Liver (tissue), 9 donors: ENCODE measurements around the gene KCNJ10. TPM values are rescaled to one million over a fixed set of nuclear protein-coding genes. Genes with fewer than 3 reads are reported as not detected.

ENCODE experiments used
- DNase-seq: peaks from one replicate; pipeline ENCODE4 v3.0.0-alpha.2; 2017; ENCODE audit warnings: low spot score
- H3K27ac ChIP-seq, 2 donors: one replicate each; pipeline ENCODE4 v1.7.0; 2013; ENCODE audit warnings: inconsistent platforms in 2 of 2, low read length in 2 of 2, control low read depth in 1 of 2, low read depth in 1 of 2, mild to moderate bottlenecking in 1 of 2
- H3K27me3 ChIP-seq, 4 donors: one replicate each; pipeline versions ENCODE4 v1.6.1 to v1.7.0; 2013; ENCODE audit warnings: low read length in 3 of 4, inconsistent platforms in 1 of 4, mild to moderate bottlenecking in 1 of 4, moderate library complexity in 1 of 4; ENCODE audit not compliant: control insufficient read depth in 4 of 4, insufficient read depth in 4 of 4
- H3K36me3 ChIP-seq, 4 donors: one replicate each; pipeline versions ENCODE4 v1.6.1 to v1.7.0; 2013; ENCODE audit warnings: low read length in 3 of 4, mild to moderate bottlenecking in 3 of 4, low read depth in 1 of 4, moderate library complexity in 1 of 4; ENCODE audit not compliant: control insufficient read depth in 4 of 4, insufficient read depth in 3 of 4
- H3K4me1 ChIP-seq, 4 donors: one replicate each; pipeline versions ENCODE4 v1.6.1 to v1.7.0; 2013; ENCODE audit warnings: low read length in 3 of 4, mild to moderate bottlenecking in 3 of 4, moderate library complexity in 1 of 4; ENCODE audit not compliant: control insufficient read depth in 4 of 4, insufficient read depth in 4 of 4
- H3K4me3 ChIP-seq, 3 donors: one replicate each; pipeline versions ENCODE4 v1.6.1 to v1.7.0; 2013; ENCODE audit warnings: low read length in 3 of 3, control low read depth in 1 of 3, low read depth in 1 of 3, mild to moderate bottlenecking in 1 of 3
- H3K9ac ChIP-seq, 2 donors: one replicate each; pipeline ENCODE4 v1.7.0; 2013; ENCODE audit warnings: low read length in 2 of 2, mild to moderate bottlenecking in 2 of 2, moderate library complexity in 2 of 2, control low read depth in 1 of 2, low read depth in 1 of 2
- H3K9me3 ChIP-seq, 4 donors: one replicate each; pipeline versions ENCODE4 v1.6.1 to v1.7.0; 2013; ENCODE audit warnings: low read length in 3 of 4; ENCODE audit not compliant: control insufficient read depth in 4 of 4
- EGR1 ChIP-seq, 2 donors: IDR thresholded peaks; 2 replicates each; pipeline ENCODE4 v1.6.1; 2016 to 2018; ENCODE audit warnings: antibody characterized with exemption in 2 of 2, low read depth in 2 of 2
- FOXA1 ChIP-seq: IDR thresholded peaks from 2 replicates; pipeline ENCODE4 v1.6.1; 2016; ENCODE audit warnings: antibody characterized with exemption
- FOXA2 ChIP-seq: IDR thresholded peaks from 2 replicates; pipeline ENCODE4 v1.6.1; 2016; ENCODE audit warnings: antibody characterized with exemption
- GABPA ChIP-seq, 2 donors: IDR thresholded peaks in 1 of 2; conservative IDR thresholded peaks in 1 of 2; 2 replicates each; pipeline ENCODE4 v1.6.1; 2016; ENCODE audit warnings: antibody characterized with exemption in 2 of 2, mild to moderate bottlenecking in 1 of 2, moderate library complexity in 1 of 2
- HNF4A ChIP-seq, 2 donors: conservative IDR thresholded peaks; 2 replicates each; pipeline ENCODE4 v1.6.1; 2016; ENCODE audit warnings: antibody characterized with exemption in 2 of 2, mild to moderate bottlenecking in 2 of 2
- HNF4G ChIP-seq: IDR thresholded peaks from 2 replicates; pipeline ENCODE4 v1.6.1; 2016; ENCODE audit warnings: antibody characterized with exemption
- JUND ChIP-seq, 2 donors: IDR thresholded peaks; 2 replicates each; pipeline ENCODE4 v1.6.1; 2016; ENCODE audit warnings: antibody characterized with exemption in 2 of 2
- NR2F2 ChIP-seq: IDR thresholded peaks from 2 replicates; pipeline ENCODE4 v1.6.1; 2016; ENCODE audit warnings: antibody characterized with exemption
- RAD21 ChIP-seq, 2 donors: IDR thresholded peaks; 2 replicates each; pipeline ENCODE4 v1.6.1; 2016; ENCODE audit warnings: antibody characterized with exemption in 2 of 2, mild to moderate bottlenecking in 2 of 2
- RXRA ChIP-seq, 2 donors: IDR thresholded peaks; 2 replicates each; pipeline ENCODE4 v1.6.1; 2017 to 2018; ENCODE audit warnings: antibody characterized with exemption in 2 of 2, mild to moderate bottlenecking in 1 of 2
- SP1 ChIP-seq: IDR thresholded peaks from 2 replicates; pipeline ENCODE4 v1.6.1; 2018; ENCODE audit warnings: antibody characterized with exemption, mild to moderate bottlenecking
- TAF1 ChIP-seq: conservative IDR thresholded peaks from 2 replicates; pipeline ENCODE4 v1.6.1; 2016; ENCODE audit warnings: antibody characterized with exemption, mild to moderate bottlenecking
- YY1 ChIP-seq: IDR thresholded peaks from 2 replicates; pipeline ENCODE4 v1.6.1; 2016; ENCODE audit warnings: antibody characterized with exemption, mild to moderate bottlenecking
- WGBS: extraction: QIAGEN DNeasy Blood & Tissue Kit; methylation state at CpG from one replicate; pipeline ENCODE4 v1.1.7; 2013; 5-methylcytosine and 5-hydroxymethylcytosine counted together
- polyA plus RNA-seq, 2 donors: library from polyadenylated mRNA; stranded (reverse) in 1 of 2; unstranded in 1 of 2; fragments of 200-250 nt in 1 of 2; fragments of >200 nt in 1 of 2; fragmentation: Nextera tagmentation in 1 of 2; extraction: Ambion mirVana in 1 of 2; gene quantifications; one replicate each; pipeline versions ENCODE4 v1.2.1 to v1.2.3, GENCODE V29; 2013 to 2015
- total RNA-seq, 2 donors: library from RNA; depleted of rRNA; stranded (reverse); fragments of >200 nt; gene quantifications; one replicate each; pipeline ENCODE4 v1.2.3, GENCODE V29; 2014
- TF ChIP-seq, protein P1 (sequence below): IDR thresholded peaks from 2 replicates; pipeline ENCODE4 v1.6.1; 2016; ENCODE audit warnings: antibody characterized with exemption, mild to moderate bottlenecking
- TF ChIP-seq, protein P2 (sequence below): IDR thresholded peaks from 2 replicates; pipeline ENCODE4 v1.6.1; 2016; ENCODE audit warnings: antibody characterized with exemption
- TF ChIP-seq, protein P3 (sequence below): IDR thresholded peaks from 2 replicates; pipeline ENCODE4 v1.6.1; 2016; ENCODE audit warnings: antibody characterized with exemption
- TF ChIP-seq, protein P4 (sequence below): fragments of 150-350 bp; IDR thresholded peaks from 2 replicates; pipeline ENCODE4 v1.5.1; 2017; ENCODE audit warnings: improper control_type of control experiment, low read depth, low read length; ENCODE audit not compliant: missing input control
- TF ChIP-seq, protein P5 (sequence below): IDR thresholded peaks from 2 replicates; pipeline ENCODE4 v1.6.1; 2016; ENCODE audit warnings: antibody characterized with exemption
- donor health status: healthy.
- donor health status: healthy.
- donor health status: healthy.
- donor health status: healthy.
- donor health status: healthy.

The KCNJ10 gene
- total and polyA plus RNA-seq, 4 donors, result 0.48 to 1.6 (median 0.52) TPM

DNA sequence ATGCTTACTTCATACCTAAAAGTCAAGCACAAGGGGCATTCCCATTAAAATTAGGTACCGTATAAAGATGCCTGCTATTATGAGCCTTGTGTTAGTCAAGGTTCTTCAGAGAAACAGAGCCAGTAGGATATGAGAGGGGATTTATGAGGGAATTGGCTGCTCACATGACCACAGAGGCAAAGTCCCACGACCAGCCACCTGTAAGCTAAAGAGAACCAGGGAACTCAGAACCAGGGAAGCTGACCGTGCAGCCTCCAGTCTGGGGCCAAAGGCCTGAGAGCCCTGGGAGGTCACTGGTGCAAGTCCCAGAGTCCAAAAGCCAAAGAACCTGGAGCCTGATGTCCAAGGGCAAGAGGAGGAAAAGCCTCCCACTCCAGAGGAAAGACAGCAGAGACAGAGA is 58.2 kb downstream of the KCNJ10 start:
- 57% methylated on average over 3 of the region's 3 CpGs for WGBS
- no peaks in the 10 kb centered on the region for H3K4me1 ChIP-seq
- no peaks in the 10 kb centered on the region for H3K9me3 ChIP-seq
- H3K27me3 ChIP-seq, result no peaks in the 10 kb centered on the region
- H3K4me3 ChIP-seq, result no peak overlapping the region
- H3K9ac ChIP-seq, result no peak overlapping the region
- TF ChIP-seq, protein P1, sequence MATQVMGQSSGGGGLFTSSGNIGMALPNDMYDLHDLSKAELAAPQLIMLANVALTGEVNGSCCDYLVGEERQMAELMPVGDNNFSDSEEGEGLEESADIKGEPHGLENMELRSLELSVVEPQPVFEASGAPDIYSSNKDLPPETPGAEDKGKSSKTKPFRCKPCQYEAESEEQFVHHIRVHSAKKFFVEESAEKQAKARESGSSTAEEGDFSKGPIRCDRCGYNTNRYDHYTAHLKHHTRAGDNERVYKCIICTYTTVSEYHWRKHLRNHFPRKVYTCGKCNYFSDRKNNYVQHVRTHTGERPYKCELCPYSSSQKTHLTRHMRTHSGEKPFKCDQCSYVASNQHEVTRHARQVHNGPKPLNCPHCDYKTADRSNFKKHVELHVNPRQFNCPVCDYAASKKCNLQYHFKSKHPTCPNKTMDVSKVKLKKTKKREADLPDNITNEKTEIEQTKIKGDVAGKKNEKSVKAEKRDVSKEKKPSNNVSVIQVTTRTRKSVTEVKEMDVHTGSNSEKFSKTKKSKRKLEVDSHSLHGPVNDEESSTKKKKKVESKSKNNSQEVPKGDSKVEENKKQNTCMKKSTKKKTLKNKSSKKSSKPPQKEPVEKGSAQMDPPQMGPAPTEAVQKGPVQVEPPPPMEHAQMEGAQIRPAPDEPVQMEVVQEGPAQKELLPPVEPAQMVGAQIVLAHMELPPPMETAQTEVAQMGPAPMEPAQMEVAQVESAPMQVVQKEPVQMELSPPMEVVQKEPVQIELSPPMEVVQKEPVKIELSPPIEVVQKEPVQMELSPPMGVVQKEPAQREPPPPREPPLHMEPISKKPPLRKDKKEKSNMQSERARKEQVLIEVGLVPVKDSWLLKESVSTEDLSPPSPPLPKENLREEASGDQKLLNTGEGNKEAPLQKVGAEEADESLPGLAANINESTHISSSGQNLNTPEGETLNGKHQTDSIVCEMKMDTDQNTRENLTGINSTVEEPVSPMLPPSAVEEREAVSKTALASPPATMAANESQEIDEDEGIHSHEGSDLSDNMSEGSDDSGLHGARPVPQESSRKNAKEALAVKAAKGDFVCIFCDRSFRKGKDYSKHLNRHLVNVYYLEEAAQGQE, result no peak
- TF ChIP-seq HNF4A (conservative IDR thresholded peaks at IDR 0.05) (peak in 1 of 2 donors; percentile 37), EGR1 (IDR thresholded peaks at IDR 0.05; ENCODE audit: low read depth in 2 of 2) (no peak)
- H3K27ac ChIP-seq, result no peak overlapping the region
- no peak for DNase-seq
- H3K36me3 ChIP-seq, result no peaks in the 10 kb centered on the region

DNA sequence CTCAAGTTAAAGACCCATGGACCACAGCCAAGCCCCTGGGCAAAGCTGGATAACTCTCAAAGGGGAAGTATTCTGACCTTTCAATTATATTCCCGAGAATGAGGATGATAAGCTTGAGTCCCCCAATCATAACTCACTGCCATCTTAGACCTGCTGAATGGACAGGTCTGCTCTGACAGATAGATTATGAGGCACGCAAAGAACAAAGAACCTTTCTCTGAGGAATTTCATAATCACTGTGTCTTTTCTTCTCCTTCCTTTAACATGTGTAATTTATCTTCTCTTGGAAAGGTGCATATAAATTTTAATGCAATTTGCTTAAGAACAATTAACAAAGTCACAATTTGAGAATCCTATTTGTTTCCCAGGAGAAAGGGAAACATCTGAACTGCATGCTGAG is 60.2 kb downstream of the KCNJ10 start:
- WGBS, result 69% methylated on average over 2 of the region's 2 CpGs
- no peak overlapping the region for H3K27ac ChIP-seq
- H3K9ac ChIP-seq, result no peak overlapping the region

More for the DNA sequence above, 60.2 kb downstream of the KCNJ10 start:
- Histone ChIP-seq H3K27me3 (no peaks in the 10 kb centered on the region), H3K9me3 (no peaks in the 10 kb centered on the region), H3K4me1 (no peaks in the 10 kb centered on the region), H3K4me3 (no peak overlapping the region), H3K36me3 (no peaks in the 10 kb centered on the region)
- DNase-seq, result no peak
- TF ChIP-seq, protein P1, result no peak
- no peak for TF ChIP-seq NR2F2
- TF ChIP-seq, protein P2, sequence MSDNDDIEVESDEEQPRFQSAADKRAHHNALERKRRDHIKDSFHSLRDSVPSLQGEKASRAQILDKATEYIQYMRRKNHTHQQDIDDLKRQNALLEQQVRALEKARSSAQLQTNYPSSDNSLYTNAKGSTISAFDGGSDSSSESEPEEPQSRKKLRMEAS, result no peak
- no peak for TF ChIP-seq RAD21 (IDR thresholded peaks at IDR 0.05)
- TF ChIP-seq, protein P3, sequence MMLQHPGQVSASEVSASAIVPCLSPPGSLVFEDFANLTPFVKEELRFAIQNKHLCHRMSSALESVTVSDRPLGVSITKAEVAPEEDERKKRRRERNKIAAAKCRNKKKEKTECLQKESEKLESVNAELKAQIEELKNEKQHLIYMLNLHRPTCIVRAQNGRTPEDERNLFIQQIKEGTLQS, result no peak
- TF ChIP-seq, protein P4, sequence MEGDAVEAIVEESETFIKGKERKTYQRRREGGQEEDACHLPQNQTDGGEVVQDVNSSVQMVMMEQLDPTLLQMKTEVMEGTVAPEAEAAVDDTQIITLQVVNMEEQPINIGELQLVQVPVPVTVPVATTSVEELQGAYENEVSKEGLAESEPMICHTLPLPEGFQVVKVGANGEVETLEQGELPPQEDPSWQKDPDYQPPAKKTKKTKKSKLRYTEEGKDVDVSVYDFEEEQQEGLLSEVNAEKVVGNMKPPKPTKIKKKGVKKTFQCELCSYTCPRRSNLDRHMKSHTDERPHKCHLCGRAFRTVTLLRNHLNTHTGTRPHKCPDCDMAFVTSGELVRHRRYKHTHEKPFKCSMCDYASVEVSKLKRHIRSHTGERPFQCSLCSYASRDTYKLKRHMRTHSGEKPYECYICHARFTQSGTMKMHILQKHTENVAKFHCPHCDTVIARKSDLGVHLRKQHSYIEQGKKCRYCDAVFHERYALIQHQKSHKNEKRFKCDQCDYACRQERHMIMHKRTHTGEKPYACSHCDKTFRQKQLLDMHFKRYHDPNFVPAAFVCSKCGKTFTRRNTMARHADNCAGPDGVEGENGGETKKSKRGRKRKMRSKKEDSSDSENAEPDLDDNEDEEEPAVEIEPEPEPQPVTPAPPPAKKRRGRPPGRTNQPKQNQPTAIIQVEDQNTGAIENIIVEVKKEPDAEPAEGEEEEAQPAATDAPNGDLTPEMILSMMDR, result no peak
- no peak for TF ChIP-seq SP1
- TF ChIP-seq FOXA1, result no peak
- no peak for TF ChIP-seq HNF4G
- TF ChIP-seq, protein P5, sequence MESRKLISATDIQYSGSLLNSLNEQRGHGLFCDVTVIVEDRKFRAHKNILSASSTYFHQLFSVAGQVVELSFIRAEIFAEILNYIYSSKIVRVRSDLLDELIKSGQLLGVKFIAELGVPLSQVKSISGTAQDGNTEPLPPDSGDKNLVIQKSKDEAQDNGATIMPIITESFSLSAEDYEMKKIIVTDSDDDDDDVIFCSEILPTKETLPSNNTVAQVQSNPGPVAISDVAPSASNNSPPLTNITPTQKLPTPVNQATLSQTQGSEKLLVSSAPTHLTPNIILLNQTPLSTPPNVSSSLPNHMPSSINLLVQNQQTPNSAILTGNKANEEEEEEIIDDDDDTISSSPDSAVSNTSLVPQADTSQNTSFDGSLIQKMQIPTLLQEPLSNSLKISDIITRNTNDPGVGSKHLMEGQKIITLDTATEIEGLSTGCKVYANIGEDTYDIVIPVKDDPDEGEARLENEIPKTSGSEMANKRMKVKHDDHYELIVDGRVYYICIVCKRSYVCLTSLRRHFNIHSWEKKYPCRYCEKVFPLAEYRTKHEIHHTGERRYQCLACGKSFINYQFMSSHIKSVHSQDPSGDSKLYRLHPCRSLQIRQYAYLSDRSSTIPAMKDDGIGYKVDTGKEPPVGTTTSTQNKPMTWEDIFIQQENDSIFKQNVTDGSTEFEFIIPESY, result no peak
- TF ChIP-seq FOXA2, result no peak
- no peak for TF ChIP-seq JUND (IDR thresholded peaks at IDR 0.05)
- no peak for TF ChIP-seq HNF4A (conservative IDR thresholded peaks at IDR 0.05)
- no peak for TF ChIP-seq EGR1 (IDR thresholded peaks at IDR 0.05; ENCODE audit: low read depth in 2 of 2)
- no peak for TF ChIP-seq RXRA (IDR thresholded peaks at IDR 0.05)
- TF ChIP-seq YY1, result no peak
- no peak for TF ChIP-seq GABPA (IDR thresholded peaks at IDR 0.05 in 1 of 2, conservative IDR thresholded peaks at IDR 0.05 in 1 of 2)
- TF ChIP-seq TAF1, result no peak
